GM10266 (cell line): Measurements from ENCODE around the gene HOXA6.

Source experiments
- DNase-seq: peaks from one replicate; pipeline ENCODE4 v3.0.0; 2012; ENCODE audit errors: extremely low spot score
- TF ChIP-seq, protein P1 (sequence below): IDR thresholded peaks from 2 replicates; pipeline ENCODE4 v1.5.1; 2012; ENCODE audit warnings: mild to moderate bottlenecking, low read depth; ENCODE audit not compliant: control insufficient read depth, insufficient read depth; ENCODE audit errors: missing control alignments

The HOXA6 gene

DNA sequence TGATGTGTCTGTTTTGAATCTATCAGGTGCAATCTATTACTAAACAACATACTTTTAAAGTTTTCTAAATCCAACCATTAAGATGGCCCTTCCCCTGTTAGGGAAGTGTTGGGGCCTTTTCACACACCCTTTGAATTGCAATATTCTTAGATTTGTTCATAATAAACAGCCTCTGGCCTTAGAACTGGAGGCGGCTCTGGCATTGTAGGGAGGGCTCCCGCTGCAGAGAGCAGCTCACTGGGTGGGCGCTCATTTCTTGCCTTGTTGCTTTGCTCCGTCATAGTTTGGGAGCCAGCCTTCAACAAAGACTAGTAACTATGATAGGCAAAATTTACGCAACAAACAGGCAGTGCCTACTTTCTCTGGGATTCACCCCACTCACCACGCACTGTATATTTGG lies 30.8 kb upstream of the HOXA6 start:
- no peak for DNase-seq
- TF ChIP-seq, protein P1, sequence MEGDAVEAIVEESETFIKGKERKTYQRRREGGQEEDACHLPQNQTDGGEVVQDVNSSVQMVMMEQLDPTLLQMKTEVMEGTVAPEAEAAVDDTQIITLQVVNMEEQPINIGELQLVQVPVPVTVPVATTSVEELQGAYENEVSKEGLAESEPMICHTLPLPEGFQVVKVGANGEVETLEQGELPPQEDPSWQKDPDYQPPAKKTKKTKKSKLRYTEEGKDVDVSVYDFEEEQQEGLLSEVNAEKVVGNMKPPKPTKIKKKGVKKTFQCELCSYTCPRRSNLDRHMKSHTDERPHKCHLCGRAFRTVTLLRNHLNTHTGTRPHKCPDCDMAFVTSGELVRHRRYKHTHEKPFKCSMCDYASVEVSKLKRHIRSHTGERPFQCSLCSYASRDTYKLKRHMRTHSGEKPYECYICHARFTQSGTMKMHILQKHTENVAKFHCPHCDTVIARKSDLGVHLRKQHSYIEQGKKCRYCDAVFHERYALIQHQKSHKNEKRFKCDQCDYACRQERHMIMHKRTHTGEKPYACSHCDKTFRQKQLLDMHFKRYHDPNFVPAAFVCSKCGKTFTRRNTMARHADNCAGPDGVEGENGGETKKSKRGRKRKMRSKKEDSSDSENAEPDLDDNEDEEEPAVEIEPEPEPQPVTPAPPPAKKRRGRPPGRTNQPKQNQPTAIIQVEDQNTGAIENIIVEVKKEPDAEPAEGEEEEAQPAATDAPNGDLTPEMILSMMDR: no peak

GRCh38 chr7:27177795-27178320 lies 30.3 kb upstream of the HOXA6 start:
- TF ChIP-seq, protein P1: no peak
- no peak for DNase-seq

GRCh38 chr7:27176962-27177794 lies 29.6 kb upstream of the HOXA6 start:
- TF ChIP-seq, protein P1: no peak
- no peak for DNase-seq

DNA sequence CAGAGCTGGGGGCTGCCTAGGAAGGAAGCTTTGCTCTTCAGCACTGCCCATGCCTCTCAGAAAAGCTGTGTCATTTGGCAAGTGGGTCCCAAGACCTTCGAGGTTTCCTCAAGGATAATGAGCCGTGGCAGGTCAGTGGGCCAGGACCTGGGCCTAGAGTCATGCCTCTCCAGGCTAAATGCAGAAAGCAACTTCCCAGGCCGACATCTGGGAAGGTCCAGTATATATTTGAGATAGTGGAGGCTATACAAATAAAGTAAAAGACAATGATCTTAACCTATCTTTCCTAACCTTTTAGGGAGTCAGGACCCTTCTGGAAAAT lies 28.9 kb upstream of the HOXA6 start:
- no peak for DNase-seq
- TF ChIP-seq, protein P1: no peak

- DNase-seq: no peak
- TF ChIP-seq, protein P1: no peak
Measured at GRCh38 chr7:27175626-27176523, 28.3 kb upstream of the HOXA6 start.

GRCh38 chr7:27174874-27175625 lies 27.5 kb upstream of the HOXA6 start:
- TF ChIP-seq, protein P1: no peak
- no peak for DNase-seq
